GM12878 (cell line): ENCODE results near the gene KCNA2.

ENCODE experiments used
- ESRRA ChIP-seq: IDR thresholded peaks from 2 replicates; pipeline ENCODE4 v1.6.1; 2012; ENCODE audit warnings: mild to moderate bottlenecking, low read length, improper control_type of control experiment
- TF ChIP-seq, protein P1 (sequence below), 3 experiments: IDR thresholded peaks in 2 of 3; conservative IDR thresholded peaks in 1 of 3; 2 replicates each; pipeline ENCODE4 v1.5.1; 2011; ENCODE audit warnings: low read depth in 3 of 3, low read length in 3 of 3, mild to moderate bottlenecking in 3 of 3, control low read depth in 2 of 3, moderate library complexity in 2 of 3, inconsistent platforms in 1 of 3, mixed read lengths in 1 of 3; ENCODE audit not compliant: control insufficient read depth in 2 of 3, insufficient read depth in 1 of 3; ENCODE audit errors: extremely low read depth in 1 of 3

DNA sequence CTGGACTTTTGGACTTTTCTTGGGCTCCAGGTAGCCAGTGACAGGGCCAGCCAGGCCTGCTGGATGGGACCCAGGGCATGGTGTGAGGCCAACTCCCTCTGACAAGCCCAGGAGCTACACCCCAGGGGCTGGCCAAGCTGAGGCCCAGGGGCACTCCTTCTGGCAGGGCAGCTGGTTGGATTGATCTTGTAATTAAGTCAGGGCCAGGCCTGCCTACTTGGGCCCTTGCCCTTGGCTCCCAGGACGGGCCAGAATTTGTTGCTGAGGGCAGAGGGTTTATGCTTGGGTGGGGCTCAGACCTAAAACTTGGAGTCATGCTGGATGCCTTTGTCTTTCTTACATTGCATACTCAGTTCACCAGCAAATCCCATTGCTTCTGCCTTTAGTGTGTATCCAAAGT is 20.7 kb downstream of the KCNA2 start:
- TF ChIP-seq, protein P1, sequence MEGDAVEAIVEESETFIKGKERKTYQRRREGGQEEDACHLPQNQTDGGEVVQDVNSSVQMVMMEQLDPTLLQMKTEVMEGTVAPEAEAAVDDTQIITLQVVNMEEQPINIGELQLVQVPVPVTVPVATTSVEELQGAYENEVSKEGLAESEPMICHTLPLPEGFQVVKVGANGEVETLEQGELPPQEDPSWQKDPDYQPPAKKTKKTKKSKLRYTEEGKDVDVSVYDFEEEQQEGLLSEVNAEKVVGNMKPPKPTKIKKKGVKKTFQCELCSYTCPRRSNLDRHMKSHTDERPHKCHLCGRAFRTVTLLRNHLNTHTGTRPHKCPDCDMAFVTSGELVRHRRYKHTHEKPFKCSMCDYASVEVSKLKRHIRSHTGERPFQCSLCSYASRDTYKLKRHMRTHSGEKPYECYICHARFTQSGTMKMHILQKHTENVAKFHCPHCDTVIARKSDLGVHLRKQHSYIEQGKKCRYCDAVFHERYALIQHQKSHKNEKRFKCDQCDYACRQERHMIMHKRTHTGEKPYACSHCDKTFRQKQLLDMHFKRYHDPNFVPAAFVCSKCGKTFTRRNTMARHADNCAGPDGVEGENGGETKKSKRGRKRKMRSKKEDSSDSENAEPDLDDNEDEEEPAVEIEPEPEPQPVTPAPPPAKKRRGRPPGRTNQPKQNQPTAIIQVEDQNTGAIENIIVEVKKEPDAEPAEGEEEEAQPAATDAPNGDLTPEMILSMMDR (IDR thresholded peaks at IDR 0.05 in 2 of 3, conservative IDR thresholded peaks at IDR 0.05 in 1 of 3; ENCODE audit: control insufficient read depth in 2 of 3, extremely low read depth in 1 of 3, insufficient read depth in 1 of 3, low read depth in 3 of 3, low read length in 3 of 3), result no peak
- no peak for TF ChIP-seq ESRRA
